Fibroblast of lung (primary cell): ENCODE data around the gene LDLRAD4.

Experiments
- CTCF ChIP-seq, 2 donors: IDR thresholded peaks in 1 of 2; conservative IDR thresholded peaks in 1 of 2; 1 replicate in 1 of 2; 2 replicates in 1 of 2; pipeline ENCODE4 v1.5.1; 2011 to 2012; ENCODE audit warnings: low read length in 2 of 2, control low read depth in 1 of 2, inconsistent platforms in 1 of 2, low read depth in 1 of 2, mild to moderate bottlenecking in 1 of 2
- EZH2 ChIP-seq: IDR thresholded peaks from 2 replicates; pipeline ENCODE4 v1.5.1; 2012; ENCODE audit warnings: low read length, control low read depth, mild to moderate bottlenecking; ENCODE audit errors: missing control alignments

- TF ChIP-seq CTCF (conservative IDR thresholded peaks at IDR 0.05 in 1 of 2, IDR thresholded peaks at IDR 0.05 in 1 of 2; ENCODE audit: low read depth in 1 of 2, low read length in 2 of 2): no peak
- TF ChIP-seq EZH2: no peak
Observed at GRCh38 chr18:13393338-13393737, 174.8 kb downstream of the LDLRAD4 start.
